ENCODE data around the gene WDR45. TPM values are rescaled to one million over a fixed set of nuclear protein-coding genes. Genes with fewer than 3 reads are reported as not detected.

The WDR45 gene
- total and polyA plus RNA-seq, 8 donors, result 12.2 to 209 (median 83.1) TPM

- Histone ChIP-seq H3K4me1 (peaks cover 0 to 31% (median 16%) of the 10 kb centered on the region in 4 donors), H3K27me3 (no peaks in the 10 kb centered on the region), H3K27ac (peak overlapping the region in 1 of 5 donors; percentile 95), H3K36me3 (peaks cover 0 to 32% (median 32%) of the 10 kb centered on the region in 4 donors), H3K9me3 (peaks cover 0 to 17% (median 0%) of the 10 kb centered on the region in 4 donors), H3K4me3 (no peak overlapping the region)
- 66 to 82% (median 79%) methylated on average over 5 of the region's 5 CpGs for WGBS, 5 donors
- DNase-seq, result no peak
- TF ChIP-seq POLR2A (IDR thresholded peaks at IDR 0.05) (no peak), CTCF (IDR thresholded peaks at IDR 0.05) (no peak)
- intact Hi-C loops (cut with DNase I; ENCODE audit: low total_unique reads), result no loop called here
Observed at GRCh38 chrX:49077941-49078340, 1.7 kb downstream of the WDR45 start.

- Histone ChIP-seq H3K27ac (no peak overlapping the region), H3K36me3 (peaks cover 0 to 32% (median 32%) of the 10 kb centered on the region in 4 donors), H3K4me3 (no peak overlapping the region), H3K9me3 (peaks cover 0 to 17% (median 0%) of the 10 kb centered on the region in 4 donors), H3K27me3 (no peaks in the 10 kb centered on the region), H3K4me1 (peaks cover 0 to 43% (median 24%) of the 10 kb centered on the region in 4 donors)
- WGBS, 5 donors, result 84 to 93% (median 92%) methylated on average over 8 to 13 of the region's 13 CpGs
- intact Hi-C loops (cut with DNase I; ENCODE audit: low total_unique reads), result no loop called here
- TF ChIP-seq POLR2AphosphoS5 (IDR thresholded peaks at IDR 0.05) (no peak), CTCF (IDR thresholded peaks at IDR 0.05) (no peak), POLR2A (IDR thresholded peaks at IDR 0.05) (no peak), EP300 (IDR thresholded peaks at IDR 0.05) (no peak)
- no peak for DNase-seq
Observed at GRCh38 chrX:49075347-49075746, 4.3 kb downstream of the WDR45 start.

- DNase-seq, result peak; percentile 93 to 97
- H3K27me3 ChIP-seq, result no peaks in the 10 kb centered on the region
- intact Hi-C loops (cut with DNase I; ENCODE audit: low total_unique reads), result no loop called here
- peaks cover 0 to 35% (median 32%) of the 10 kb centered on the region in 4 donors for H3K36me3 ChIP-seq
- WGBS, 5 donors, result 2 to 48% (median 6%) methylated on average over 35 to 61 of the region's 61 CpGs
- H3K4me3 ChIP-seq, result peak within 1 kb of the TSS; percentile 47 to 61 (median 59)
- H3K4me1 ChIP-seq, result peaks cover 0 to 42% (median 22%) of the 10 kb centered on the region in 4 donors
- TF ChIP-seq CTCF (IDR thresholded peaks at IDR 0.05) (no peak), POLR2AphosphoS5 (IDR thresholded peaks at IDR 0.05) (peak; percentile 79 to 96 (median 79))
- H3K27ac ChIP-seq, result peak within 1 kb of the TSS; percentile 64 to 84 (median 80)
- peaks cover 0 to 17% (median 0%) of the 10 kb centered on the region in 4 donors for H3K9me3 ChIP-seq
Observed at GRCh38 chrX:49073601-49074575, 5.8 kb downstream of the WDR45 start, which contains the start of gene PRAF2. Gene PRAF2 (minus strand): TSS chrX:49074002. CDS start chrX:49073987, 15 bp downstream.

- Histone ChIP-seq H3K27ac (peak overlapping the region; percentile 64 to 84 (median 74)), H3K9me3 (peaks cover 0 to 17% (median 0%) of the 10 kb centered on the region in 4 donors), H3K4me1 (peaks cover 0 to 30% (median 12%) of the 10 kb centered on the region in 4 donors), H3K4me3 (peak overlapping the region; percentile 47 to 61 (median 59)), H3K27me3 (no peaks in the 10 kb centered on the region), H3K36me3 (peaks cover 0 to 38% (median 32%) of the 10 kb centered on the region in 4 donors)
- intact Hi-C loops (cut with DNase I; ENCODE audit: low total_unique reads), result no loop called here
- WGBS, 5 donors, result 24 to 66% (median 39%) methylated on average over 9 to 10 of the region's 10 CpGs
- DNase-seq, result no peak
- TF ChIP-seq CTCF (IDR thresholded peaks at IDR 0.05) (no peak), EP300 (IDR thresholded peaks at IDR 0.05) (no peak), POLR2AphosphoS5 (IDR thresholded peaks at IDR 0.05) (no peak), POLR2A (IDR thresholded peaks at IDR 0.05) (no peak)
Observed at GRCh38 chrX:49072712-49073095, 7.0 kb downstream of the WDR45 start.
